Measurements from ENCODE around the gene PACSIN1. TPM values are rescaled to one million over a fixed set of nuclear protein-coding genes. Genes with fewer than 3 reads are reported as not detected.
"Not testable (repeated sequence)": the region's sequence is repeated elsewhere in the genome, so short reads cannot be mapped to it uniquely, and the experiment has no call there.

The PACSIN1 gene
- polyA plus RNA-seq, 12 donors = 0.43 to 3.0 (median 1.2) TPM; not detected in 2

- no peak for DNase-seq
These were observed 7.8 kb upstream of the PACSIN1 start for GRCh38 chr6:34457742-34458735.

- no peak for DNase-seq
These were observed 5.8 kb upstream of the PACSIN1 start for GRCh38 chr6:34459899-34460593.

- DNase-seq = no peak
These were observed 4.9 kb upstream of the PACSIN1 start for GRCh38 chr6:34460796-34461507.

- no peak for DNase-seq
These were observed 3.9 kb upstream of the PACSIN1 start for GRCh38 chr6:34462010-34462409.

GRCh38 chr6:34462551-34462971 is 3.3 kb upstream of the PACSIN1 start:
- DNase-seq = no peak

- DNase-seq = no peak
These were observed 2.6 kb upstream of the PACSIN1 start for GRCh38 chr6:34463299-34463698.

GRCh38 chr6:34463849-34464248 is 2.0 kb upstream of the PACSIN1 start:
- DNase-seq = no peak

- no peak for DNase-seq
These were observed 638 bp downstream of the PACSIN1 start for GRCh38 chr6:34466242-34467185.

GRCh38 chr6:34468378-34468892 is 2.6 kb downstream of the PACSIN1 start:
- no peak for DNase-seq

- no peak for DNase-seq
These were observed 3.6 kb downstream of the PACSIN1 start for GRCh38 chr6:34469499-34469898.

GRCh38 chr6:34472425-34472824 is 6.5 kb downstream of the PACSIN1 start:
- DNase-seq = no peak

- DNase-seq = no peak
These were observed 8.1 kb downstream of the PACSIN1 start for GRCh38 chr6:34473967-34474366.

- no peak for DNase-seq
These were observed 8.9 kb downstream of the PACSIN1 start for GRCh38 chr6:34474754-34475153.

GRCh38 chr6:34475238-34475682 is 9.4 kb downstream of the PACSIN1 start:
- DNase-seq = no peak

GRCh38 chr6:34475767-34476328 is 10.0 kb downstream of the PACSIN1 start:
- DNase-seq = no peak

- no peak for DNase-seq
These were observed 10.6 kb downstream of the PACSIN1 start for GRCh38 chr6:34476447-34476846.

GRCh38 chr6:34476921-34477320 is 11.0 kb downstream of the PACSIN1 start:
- no peak for DNase-seq

- DNase-seq = no peak
These were observed 12.9 kb downstream of the PACSIN1 start for GRCh38 chr6:34478796-34479195.

- not testable (repeated sequence) for DNase-seq
These were observed 17.9 kb downstream of the PACSIN1 start for GRCh38 chr6:34483781-34484180.

GRCh38 chr6:34484391-34484790 is 18.5 kb downstream of the PACSIN1 start:
- DNase-seq = no peak

All from muscle of arm (tissue), 12 donors.